H1 (cell line): ENCODE measurements around the gene CNOT6. TPM values are rescaled to one million over a fixed set of nuclear protein-coding genes. Genes with fewer than 3 reads are reported as not detected.

ENCODE experiments used
- CTCF ChIA-PET: fragments of 300-600 bp; sonication (Branson Sonifier 250); formaldehyde crosslinking; loops from one replicate; lab custom pipeline; 2021; ENCODE audit not compliant: partially characterized antibody; lab: Charles Lee
- POLR2A ChIA-PET: fragments of 300-600 bp; sonication (Branson Sonifier 250); formaldehyde crosslinking; loops from one replicate; lab custom pipeline; 2021; ENCODE audit warnings: inconsistent platforms; ENCODE audit not compliant: partially characterized antibody; lab: Charles Lee
- DNase-seq, 2 experiments: peaks; one replicate each; pipeline versions ENCODE4 v3.0.0 to v3.0.0-alpha.2; 2010 to 2022; ENCODE audit warnings: low spot score in 2 of 2, low read depth in 1 of 2, mixed read lengths in 1 of 2
- FAIRE-seq: peaks from 2 replicates; lab custom pipeline; 2011; peaks lifted over from hg19 to GRCh38; lab: Jason Lieb, UNC
- H2AFZ ChIP-seq: 2 replicates; pipeline ENCODE4 v1.8.1; 2012; ENCODE audit warnings: low read length, inconsistent platforms
- H2AK5ac ChIP-seq: 2 replicates; pipeline ENCODE4 v1.6.1; 2013; ENCODE audit warnings: low read depth, low read length
- H2BK120ac ChIP-seq: replicated peaks from 2 replicates; pipeline ENCODE3; 2013; ENCODE audit warnings: low read depth, low read length, inconsistent platforms
- H2BK12ac ChIP-seq: 2 replicates; pipeline ENCODE4 v1.6.1; 2013; ENCODE audit warnings: low read depth, low read length
- H2BK15ac ChIP-seq: 2 replicates; pipeline ENCODE4 v1.6.1; 2013; ENCODE audit warnings: low read length
- H2BK20ac ChIP-seq: 2 replicates; pipeline ENCODE4 v1.6.1; 2013; ENCODE audit warnings: low read length
- H2BK5ac ChIP-seq: 2 replicates; pipeline ENCODE4 v1.6.1; 2013; ENCODE audit warnings: low read depth, low read length
- H3K14ac ChIP-seq: 2 replicates; pipeline ENCODE4 v1.6.1; 2013; ENCODE audit warnings: inconsistent platforms; ENCODE audit not compliant: insufficient read length
- H3K18ac ChIP-seq: 2 replicates; pipeline ENCODE4 v1.6.1; 2013; ENCODE audit warnings: low read length; ENCODE audit errors: extremely low read depth
- H3K23ac ChIP-seq: 2 replicates; pipeline ENCODE4 v1.6.1; 2013; ENCODE audit warnings: inconsistent platforms; ENCODE audit not compliant: insufficient read length
- H3K23me2 ChIP-seq: 2 replicates; pipeline ENCODE4 v1.6.1; 2013; ENCODE audit warnings: low read depth, low read length
- H3K27ac ChIP-seq: 2 replicates; pipeline ENCODE4 v1.6.1; 2011; ENCODE audit warnings: low read depth, low read length, inconsistent platforms
- H3K27me3 ChIP-seq, 4 experiments: replicated peaks in 1 of 4; 1 replicate in 1 of 4; 2 replicates in 3 of 4; pipeline versions ENCODE4 v1.6.1 to v1.8.1; 2011 to 2013; ENCODE audit warnings: low read length in 3 of 4, mild to moderate bottlenecking in 3 of 4, inconsistent platforms in 2 of 4, mixed read lengths in 2 of 4, moderate library complexity in 1 of 4; ENCODE audit not compliant: control insufficient read depth in 3 of 4, insufficient read depth in 3 of 4; ENCODE audit errors: extremely low read depth in 1 of 4
- H3K36me3 ChIP-seq, 4 experiments: 2 replicates each; pipeline versions ENCODE4 v1.6.1 to v1.8.1; 2011 to 2013; ENCODE audit warnings: mild to moderate bottlenecking in 4 of 4, low read length in 3 of 4, moderate library complexity in 2 of 4, control low read depth in 1 of 4, inconsistent platforms in 1 of 4; ENCODE audit not compliant: insufficient read depth in 4 of 4, control insufficient read depth in 2 of 4
- H3K4ac ChIP-seq: replicated peaks from 2 replicates; pipeline ENCODE3; 2013; ENCODE audit warnings: low read length, low read depth, mixed read lengths, inconsistent platforms; ENCODE audit not compliant: insufficient read length
- H3K4me1 ChIP-seq, 4 experiments: replicated peaks in 1 of 4; 1 replicate in 1 of 4; 2 replicates in 3 of 4; pipeline versions ENCODE4 v1.6.1 to v1.8.1; 2011 to 2013; ENCODE audit warnings: low read length in 3 of 4, inconsistent platforms in 2 of 4, mixed read lengths in 1 of 4; ENCODE audit not compliant: insufficient read depth in 4 of 4, control insufficient read depth in 3 of 4
- H3K4me2 ChIP-seq, 2 experiments: 2 replicates each; pipeline versions ENCODE4 v1.6.1 to v1.8.1; 2011 to 2013; ENCODE audit warnings: low read depth in 2 of 2, low read length in 2 of 2, control low read depth in 1 of 2, inconsistent platforms in 1 of 2, mild to moderate bottlenecking in 1 of 2; ENCODE audit not compliant: insufficient read depth in 1 of 2
- H3K4me3 ChIP-seq, 4 experiments: fragments of 200-600, 300-600 bp in 1 of 4; sonication (generic), shearing (Covaris generic), sonication (Bioruptor Twin) in 1 of 4; 2 replicates each; pipeline versions ENCODE4 v1.5.1 to v1.8.1; 2011 to 2016; ENCODE audit warnings: low read length in 4 of 4, low read depth in 3 of 4, control low read depth in 2 of 4, inconsistent platforms in 2 of 4, mild to moderate bottlenecking in 2 of 4, mixed read lengths in 1 of 4, moderate library complexity in 1 of 4; ENCODE audit not compliant: insufficient read depth in 2 of 4; ENCODE audit errors: extremely low read depth in 1 of 4
- H3K56ac ChIP-seq: replicated peaks from 2 replicates; pipeline ENCODE3; 2013; ENCODE audit warnings: low read depth, mild to moderate bottlenecking, mixed read lengths, low read length, inconsistent platforms; ENCODE audit not compliant: insufficient read length
- H3K79me1 ChIP-seq: 2 replicates; pipeline ENCODE4 v1.6.1; 2013; ENCODE audit warnings: low read depth, low read length, control low read depth
- H3K79me2 ChIP-seq, 2 experiments: 2 replicates each; pipeline versions ENCODE4 v1.6.1 to v1.8.1; 2012 to 2013; ENCODE audit warnings: low read length in 2 of 2, mild to moderate bottlenecking in 2 of 2, inconsistent platforms in 1 of 2; ENCODE audit not compliant: insufficient read depth in 2 of 2, control insufficient read depth in 1 of 2
- H3K9ac ChIP-seq, 4 experiments: replicated peaks in 1 of 4; 1 replicate in 1 of 4; 2 replicates in 3 of 4; pipeline versions ENCODE4 v1.6.1 to v1.8.1; 2011 to 2013; ENCODE audit warnings: low read depth in 3 of 4, low read length in 3 of 4, control low read depth in 2 of 4, mild to moderate bottlenecking in 2 of 4, moderate library complexity in 2 of 4, inconsistent platforms in 1 of 4; ENCODE audit errors: extremely low read depth in 1 of 4
- H3K9me3 ChIP-seq, 2 experiments: 2 replicates each; pipeline versions ENCODE4 v1.6.1 to v1.8.1; 2012 to 2013; ENCODE audit warnings: mild to moderate bottlenecking in 2 of 2, moderate library complexity in 2 of 2, control low read depth in 1 of 2, inconsistent platforms in 1 of 2, low read depth in 1 of 2, low read length in 1 of 2, mixed read lengths in 1 of 2; ENCODE audit not compliant: insufficient read depth in 2 of 2
- H4K20me1 ChIP-seq, 2 experiments: replicated peaks in 1 of 2; 2 replicates each; pipeline versions ENCODE3 to v1.8.1; 2011 to 2013; ENCODE audit warnings: inconsistent platforms in 2 of 2, low read length in 2 of 2, mild to moderate bottlenecking in 1 of 2; ENCODE audit not compliant: insufficient read depth in 2 of 2, control insufficient read depth in 1 of 2
- H4K5ac ChIP-seq: 2 replicates; pipeline ENCODE4 v1.6.1; 2013; ENCODE audit warnings: low read length, low read depth, mixed read lengths, inconsistent platforms; ENCODE audit not compliant: insufficient read length
- H4K8ac ChIP-seq: 2 replicates; pipeline ENCODE4 v1.8.0; 2013; ENCODE audit warnings: mild to moderate bottlenecking, moderate library complexity, low read length, inconsistent platforms; ENCODE audit not compliant: insufficient read depth; ENCODE audit errors: extremely low read depth
- H4K91ac ChIP-seq: replicated peaks from 2 replicates; pipeline ENCODE3; 2013; ENCODE audit warnings: low read length, mixed read lengths, inconsistent platforms; ENCODE audit not compliant: insufficient read length
- MAX ChIP-seq: IDR thresholded peaks from 2 replicates; pipeline ENCODE4 v1.6.1; 2012; ENCODE audit warnings: inconsistent platforms
- WGBS, 2 experiments: shearing (Covaris generic) in 1 of 2; methylation state at CpG; one replicate each; pipeline versions ENCODE4 v1.1.6 to v1.1.7; 2013 to 2015; ENCODE audit warnings: low lambda C conversion rate in 2 of 2, mixed read lengths in 2 of 2, inconsistent platforms in 1 of 2, low coverage in 1 of 2, missing lambda C conversion rate in 1 of 2; ENCODE audit not compliant: insufficient replicate concordance in 2 of 2, insufficient coverage in 1 of 2, insufficient read length in 1 of 2; ENCODE audit errors: extremely low coverage in 1 of 2, missing lambda C conversion rate in 1 of 2; 5-methylcytosine and 5-hydroxymethylcytosine counted together
- polyA plus RNA-seq, 7 experiments: library from polyadenylated mRNA; depleted of rRNA in 3 of 7; stranded (reverse) in 5 of 7; unstranded in 2 of 7; fragments of >200 nt in 5 of 7; fragments of 200-250 nt in 2 of 7; gene quantifications; 1 replicate in 5 of 7; 2 replicates in 1 of 7; 4 replicates in 1 of 7; pipeline versions ENCODE4 v1.2.1 to v1.2.3, GENCODE V29; 2011 to 2013; ENCODE audit warnings: missing spikeins in 2 of 7, mixed read lengths in 2 of 7
- total RNA-seq: library from RNA; stranded (reverse); fragmentation: NEBNext Ultra II Directional; extraction: Animal tissue kit (Norgen Biotek cat#: 25700); gene quantifications from 2 replicates; pipeline ENCODE4 v1.2.1, GENCODE V29; 2021

Gene CNOT6
- total and polyA plus RNA-seq, 2 of the 8 experiments (the other 6 are each of a cell fraction or from before 2014, with no cell fraction given) = 10.7 to 45.4 TPM

- POLR2A ChIA-PET = interaction anchor here (0.7 to 2.0 kb wide), 12 partner anchors 10 to 202 kb away, joined by 3 to 11 read pairs (median 4); no protein-coding TSS in a partner anchor
- H3K4me1 ChIP-seq = peaks cover 0 to 8% (median 3%) of the 10 kb centered on the region in 4 experiments; a peak in 6 of 7 replicates
- peaks cover 47 to 55% of the 10 kb centered on the region in 2 experiments for H3K79me2 ChIP-seq
- CTCF ChIA-PET = interaction anchor here (1.1 kb wide), 1 partner anchor 111 kb away, joined by 4 read pairs; no protein-coding TSS in a partner anchor
- TF ChIP-seq MAX = no peak
- FAIRE-seq (no peak), DNase-seq (no peak)
- no peak overlapping the region for H2BK120ac ChIP-seq
- peaks cover 0 to 4% of the 10 kb centered on the region in 2 experiments; a peak in 1 of 4 replicates for H3K9me3 ChIP-seq
- H2BK12ac ChIP-seq = no peak overlapping the region
- H3K4ac ChIP-seq = no peak overlapping the region
- H2BK20ac ChIP-seq = no peak overlapping the region
- H3K4me3 ChIP-seq = peak overlapping the region; percentile 86 to 98 (median 91)
- H3K36me3 ChIP-seq = peaks cover 0 to 33% (median 9%) of the 10 kb centered on the region in 4 experiments; a peak in 5 of 8 replicates
- peaks cover 10% of the 10 kb centered on the region for H3K23me2 ChIP-seq
- no peak overlapping the region for H3K56ac ChIP-seq
- no peak overlapping the region for H2BK15ac ChIP-seq
- 0 out of 2 replicates have a peak overlapping the region, but pooled peaks have one; percentile 33 for H3K27ac ChIP-seq
- H4K91ac ChIP-seq = no peak overlapping the region
- H2AFZ ChIP-seq = no peak overlapping the region
- peaks cover 16 to 25% of the 10 kb centered on the region in 2 experiments for H4K20me1 ChIP-seq
- peak overlapping the region; percentile 91 to 99 (median 96) for H3K9ac ChIP-seq
- H2BK5ac ChIP-seq = no peak overlapping the region
- H3K4me2 ChIP-seq = peak overlapping the region; percentile 68 to 75
- H3K23ac ChIP-seq = no peak overlapping the region
- H3K27me3 ChIP-seq = no peaks in the 10 kb centered on the region
- H3K79me1 ChIP-seq = peaks cover 8% of the 10 kb centered on the region
- H4K8ac ChIP-seq = no peak overlapping the region
- WGBS, 2 experiments = 39% methylated on average over 7 of the region's 7 CpGs; no CpG with 5 or more reads in 1 of the 2 experiments
- no peak overlapping the region for H3K14ac ChIP-seq
- H4K5ac ChIP-seq = no peak overlapping the region
- H2AK5ac ChIP-seq = no peak overlapping the region
- H3K18ac ChIP-seq = no peak overlapping the region
Measured at GRCh38 chr5:180495292-180495691, 1.1 kb downstream of the CNOT6 start.
